ENCODE results near the gene ZNF217.

DNA sequence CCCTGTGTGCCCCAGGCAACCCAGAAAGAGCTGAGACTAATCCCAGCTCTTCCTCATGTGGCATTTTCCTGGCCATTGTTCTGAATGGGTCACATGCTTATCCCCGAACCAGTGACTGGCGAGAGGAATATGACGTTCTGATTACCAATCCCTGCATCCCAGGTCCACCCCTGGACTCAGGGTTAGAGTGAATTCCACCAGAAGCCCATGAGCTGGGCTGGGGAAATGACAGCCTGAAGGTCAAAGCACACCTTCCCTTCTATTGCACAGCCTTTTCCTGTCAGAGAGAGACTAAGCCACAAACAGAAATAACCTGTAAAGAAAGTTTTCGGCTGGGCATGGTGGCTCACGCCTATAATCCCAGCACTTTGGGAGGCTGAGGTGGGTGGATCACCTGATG lies 70.9 kb downstream of the ZNF217 start:
- TF ChIP-seq JUN (IDR thresholded peaks at IDR 0.05; ENCODE audit: low read depth, low read length) (no peak), RXRA (IDR thresholded peaks at IDR 0.05; ENCODE audit: insufficient read depth, low read depth, low read length) (no peak), POLR2A (IDR thresholded peaks at IDR 0.05; ENCODE audit: control extremely low read depth in 1 of 2, low read depth in 2 of 2, low read length in 2 of 2) (no peak), RFX5 (IDR thresholded peaks at IDR 0.05; ENCODE audit: borderline replicate concordance, low read depth, low read length) (no peak), SP1 (IDR thresholded peaks at IDR 0.05; ENCODE audit: low read depth, low read length) (no peak), USF2 (IDR thresholded peaks at IDR 0.05; ENCODE audit: low read length) (no peak), YY1 (IDR thresholded peaks at IDR 0.05; ENCODE audit: low read depth, low read length) (no peak), ZNF274 (IDR thresholded peaks at IDR 0.05; ENCODE audit: borderline replicate concordance, extremely low read depth, low read length) (no peak), JUND (IDR thresholded peaks at IDR 0.05; ENCODE audit: low read length) (no peak), CTCF (IDR thresholded peaks at IDR 0.05; ENCODE audit: control extremely low read depth in 1 of 3, insufficient read depth in 1 of 3, low read depth in 1 of 3, low read length in 3 of 3) (no peak), MAX (IDR thresholded peaks at IDR 0.05) (no peak), EGR1 (IDR thresholded peaks at IDR 0.05; ENCODE audit: borderline replicate concordance, low read depth, low read length) (no peak), SP4 (IDR thresholded peaks at IDR 0.05; ENCODE audit: low read length) (no peak), EZH2 (IDR thresholded peaks at IDR 0.05; ENCODE audit: low read depth, low read length, severe bottlenecking) (no peak)

Data from H1 (cell line).